ENCODE results near the gene SLC25A23.

- TF ChIP-seq EZH2 (IDR thresholded peaks at IDR 0.05; ENCODE audit: borderline replicate concordance, low read depth, low read length, severe bottlenecking) = no peak
- no peak for TF ChIP-seq CTCF (IDR thresholded peaks at IDR 0.05; ENCODE audit: borderline replicate concordance, extremely low read depth, low read length, poor library complexity, severe bottlenecking)
Observed at GRCh38 chr19:6490134-6490533, 30.5 kb upstream of the SLC25A23 start.
